AG09309 (cell line): ENCODE results near the gene APOD.

Experiments
- DNase-seq: peaks from one replicate; pipeline ENCODE4 v3.0.0-alpha.2; 2010; ENCODE audit warnings: low read depth
- H3K4me3 ChIP-seq: 2 replicates; pipeline ENCODE4 v1.5.1; 2011; ENCODE audit warnings: mild to moderate bottlenecking, low read depth, low read length, moderate library complexity; ENCODE audit not compliant: control insufficient read depth
- TF ChIP-seq, protein P1 (sequence below): IDR thresholded peaks from 2 replicates; pipeline ENCODE4 v1.5.1; 2011; ENCODE audit warnings: mild to moderate bottlenecking, low read depth, low read length, inconsistent platforms; ENCODE audit not compliant: insufficient read depth, control insufficient read depth; ENCODE audit errors: missing control alignments

The APOD gene

DNA sequence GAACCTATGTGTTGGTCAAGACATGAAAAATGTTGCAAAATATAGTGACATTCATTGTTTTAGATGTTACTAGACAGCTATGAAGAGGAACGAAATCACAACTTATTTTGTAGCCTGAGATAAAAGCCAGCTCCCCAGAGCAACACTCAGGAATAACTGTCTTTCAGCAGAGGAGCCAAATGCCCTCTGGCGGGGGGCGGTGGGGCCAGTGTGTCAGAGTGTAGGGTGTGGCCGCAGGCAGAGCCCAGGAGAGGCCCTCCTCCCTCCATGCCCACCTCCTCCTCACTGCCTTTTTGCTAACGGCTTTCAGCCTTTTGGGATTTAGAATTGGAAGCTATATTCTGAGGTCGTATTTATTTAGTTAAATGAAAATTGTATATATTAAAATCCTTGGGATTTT lies 16.9 kb downstream of the APOD start:
- H3K4me3 ChIP-seq: no peak overlapping the region
- TF ChIP-seq, protein P1, sequence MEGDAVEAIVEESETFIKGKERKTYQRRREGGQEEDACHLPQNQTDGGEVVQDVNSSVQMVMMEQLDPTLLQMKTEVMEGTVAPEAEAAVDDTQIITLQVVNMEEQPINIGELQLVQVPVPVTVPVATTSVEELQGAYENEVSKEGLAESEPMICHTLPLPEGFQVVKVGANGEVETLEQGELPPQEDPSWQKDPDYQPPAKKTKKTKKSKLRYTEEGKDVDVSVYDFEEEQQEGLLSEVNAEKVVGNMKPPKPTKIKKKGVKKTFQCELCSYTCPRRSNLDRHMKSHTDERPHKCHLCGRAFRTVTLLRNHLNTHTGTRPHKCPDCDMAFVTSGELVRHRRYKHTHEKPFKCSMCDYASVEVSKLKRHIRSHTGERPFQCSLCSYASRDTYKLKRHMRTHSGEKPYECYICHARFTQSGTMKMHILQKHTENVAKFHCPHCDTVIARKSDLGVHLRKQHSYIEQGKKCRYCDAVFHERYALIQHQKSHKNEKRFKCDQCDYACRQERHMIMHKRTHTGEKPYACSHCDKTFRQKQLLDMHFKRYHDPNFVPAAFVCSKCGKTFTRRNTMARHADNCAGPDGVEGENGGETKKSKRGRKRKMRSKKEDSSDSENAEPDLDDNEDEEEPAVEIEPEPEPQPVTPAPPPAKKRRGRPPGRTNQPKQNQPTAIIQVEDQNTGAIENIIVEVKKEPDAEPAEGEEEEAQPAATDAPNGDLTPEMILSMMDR: no peak
- DNase-seq: no peak

DNA sequence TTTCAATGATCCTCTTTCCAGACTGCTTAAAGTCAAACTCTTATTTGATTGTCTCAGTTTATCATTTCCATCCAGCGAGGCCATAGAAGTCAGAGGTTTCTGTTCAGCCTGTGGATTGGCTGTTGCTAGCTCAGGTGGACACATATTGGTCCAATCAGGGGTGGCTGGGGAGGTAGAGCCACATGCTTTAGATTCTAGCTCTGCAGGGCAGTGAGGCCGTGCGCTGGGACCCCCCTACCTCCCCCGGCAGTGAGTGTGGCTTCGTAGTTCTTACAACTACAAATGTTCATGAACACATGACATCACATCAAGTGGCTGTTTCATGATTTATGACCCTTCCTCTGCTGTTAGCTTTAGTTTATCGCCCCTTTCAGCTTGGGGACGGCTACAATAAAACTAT lies 18.0 kb downstream of the APOD start:
- TF ChIP-seq, protein P1: no peak
- H3K4me3 ChIP-seq: no peak overlapping the region
- DNase-seq: no peak

DNA sequence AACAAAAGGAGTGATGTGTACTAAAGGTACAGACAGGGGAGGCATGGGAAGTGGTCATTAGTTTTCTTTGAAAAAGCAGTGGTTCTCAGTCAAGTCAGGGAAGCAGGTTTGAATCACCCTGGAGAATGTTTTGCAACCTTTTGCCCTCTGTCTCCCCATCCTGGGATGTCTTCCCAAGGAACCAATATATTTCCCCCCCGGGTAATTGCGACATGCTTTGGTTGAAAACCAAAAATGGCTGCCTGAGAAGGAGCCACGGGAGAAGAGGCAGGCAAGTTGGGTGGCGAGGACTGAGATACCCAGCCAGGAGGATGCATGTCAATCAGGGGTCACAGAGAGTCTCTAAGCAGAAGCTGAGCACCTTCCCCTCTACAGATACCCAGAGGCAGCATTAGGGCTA lies 20.4 kb downstream of the APOD start:
- H3K4me3 ChIP-seq: no peak overlapping the region
- no peak for DNase-seq
- TF ChIP-seq, protein P1: no peak

DNA sequence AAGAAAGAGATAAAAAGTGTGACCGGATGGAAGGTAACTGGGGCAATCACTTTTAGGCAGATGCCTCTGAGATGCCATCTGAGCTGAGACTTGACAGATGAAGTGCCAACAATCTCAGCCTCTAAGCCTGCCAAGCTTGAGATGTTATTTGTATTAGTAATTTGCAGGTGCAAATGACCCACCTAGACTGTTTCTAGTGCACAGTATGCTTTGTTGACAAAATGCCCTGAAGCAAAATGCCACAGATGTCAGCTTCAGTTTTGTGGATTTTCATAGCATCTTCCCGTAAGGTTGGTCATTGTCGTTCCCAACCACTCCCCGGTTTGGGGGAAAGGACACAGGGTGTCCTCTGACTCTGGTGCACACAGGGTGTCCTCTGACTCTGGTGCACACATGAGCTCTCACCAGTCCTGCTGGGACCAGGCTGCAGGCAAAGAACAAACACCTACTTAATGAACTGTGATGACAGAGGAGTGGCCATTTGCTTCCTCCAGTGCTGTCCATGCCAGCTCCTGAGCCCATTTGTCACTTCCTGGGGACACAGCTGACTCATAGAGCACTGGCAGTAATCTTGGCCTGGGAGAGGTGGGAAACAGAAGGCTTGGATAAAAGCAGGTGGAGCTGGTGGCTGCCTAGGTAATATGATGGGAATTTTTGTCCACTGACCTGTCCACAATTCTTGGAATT lies 23.9 kb downstream of the APOD start:
- TF ChIP-seq, protein P1: no peak
- no peak for DNase-seq
- no peak overlapping the region for H3K4me3 ChIP-seq

DNA sequence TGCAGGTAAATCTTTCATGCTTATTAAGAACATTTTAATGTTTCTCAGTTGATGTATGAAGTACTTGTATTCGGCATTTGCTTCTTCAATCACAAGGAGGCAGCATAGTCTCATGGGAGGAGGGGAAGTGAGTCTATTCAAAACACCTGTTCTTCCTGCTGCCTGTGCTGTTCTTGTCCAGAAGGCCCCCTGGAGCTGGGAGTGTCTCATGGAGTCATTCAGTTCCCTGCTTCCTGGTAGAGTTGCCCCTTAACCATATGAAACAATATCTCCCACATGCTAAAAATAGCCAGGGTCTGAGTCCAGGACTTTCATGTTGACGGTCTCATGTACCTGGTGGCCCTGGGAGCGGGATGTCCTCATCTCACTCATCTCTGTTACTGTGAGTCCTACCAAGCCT lies 25.1 kb downstream of the APOD start:
- peak; percentile 10 for DNase-seq
- no peak overlapping the region for H3K4me3 ChIP-seq
- TF ChIP-seq, protein P1: peak; percentile 30

DNA sequence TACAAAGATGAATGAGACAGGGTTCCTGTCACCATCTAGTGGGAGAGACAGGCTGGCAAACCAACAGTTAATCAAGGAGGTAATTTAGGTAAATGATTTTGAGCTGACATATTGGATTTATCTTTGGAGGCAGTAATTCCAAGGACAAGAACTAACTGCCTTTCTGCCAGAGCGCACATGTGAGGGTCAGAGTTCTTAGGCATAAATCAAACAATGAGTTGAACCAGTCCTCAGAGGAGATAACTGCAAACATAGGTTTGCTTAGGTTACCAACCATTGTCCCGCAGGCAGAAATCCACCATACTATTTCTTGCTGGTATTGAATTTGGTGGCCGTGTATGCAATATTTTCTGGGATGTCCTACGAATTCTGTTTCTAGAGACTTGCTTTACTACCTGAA lies 26.4 kb downstream of the APOD start:
- DNase-seq: no peak
- H3K4me3 ChIP-seq: no peak overlapping the region
- TF ChIP-seq, protein P1: no peak
